GM19438 (cell line): Measurements from ENCODE around the gene NBEA.
"Not testable (repeated sequence)": the region's sequence is repeated elsewhere in the genome, so short reads cannot be mapped to it uniquely, and the experiment has no call there.

Source experiments
- ATAC-seq: cut with Tn5 transposase; IDR thresholded peaks from one replicate; pipeline ENCODE4 v1.9.1; 2021; ENCODE audit warnings: low read depth; ENCODE audit not compliant: unreplicated experiment

NBEA gene

DNA sequence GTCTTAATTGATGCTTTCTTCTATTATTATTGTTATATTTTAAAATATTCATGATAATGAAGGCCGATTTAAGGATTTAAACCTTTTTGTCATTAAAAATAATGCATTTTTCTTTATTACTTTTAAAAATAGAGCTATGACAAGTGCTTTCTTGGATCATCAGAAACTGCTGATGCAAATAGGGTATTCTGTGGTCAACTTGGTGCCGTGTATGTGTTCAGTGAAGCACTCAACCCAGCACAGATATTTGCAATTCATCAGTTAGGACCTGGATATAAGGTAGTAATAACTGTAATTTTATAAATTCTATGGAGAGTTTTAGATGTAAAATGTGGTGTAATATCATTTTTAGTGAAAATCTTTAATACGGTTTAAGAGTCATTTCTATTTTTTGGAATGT lies 116.5 kb downstream of the NBEA start:
- not testable (repeated sequence) for ATAC-seq

DNA sequence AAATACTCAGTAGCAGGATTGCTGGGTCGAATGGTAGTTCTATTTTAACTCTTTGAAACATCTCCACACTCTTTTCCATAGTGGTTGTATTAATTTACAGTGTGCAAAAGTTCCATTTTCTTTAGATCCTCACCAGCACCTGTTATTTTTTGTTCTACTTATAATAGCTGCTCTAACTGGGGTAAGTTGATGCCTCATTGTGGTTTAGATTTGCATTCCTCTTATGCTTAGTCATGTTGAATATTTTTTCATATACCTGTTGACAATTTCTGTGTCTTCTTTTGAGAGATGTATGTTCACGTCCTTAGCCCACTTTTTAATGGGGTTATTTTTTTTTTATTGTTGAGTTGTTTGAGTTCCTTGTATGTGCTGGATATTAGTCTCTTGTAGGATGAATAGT lies 144.6 kb downstream of the NBEA start:
- ATAC-seq = no peak

GRCh38 chr13:35092251-35092650 lies 150.2 kb downstream of the NBEA start:
- ATAC-seq = no peak

DNA sequence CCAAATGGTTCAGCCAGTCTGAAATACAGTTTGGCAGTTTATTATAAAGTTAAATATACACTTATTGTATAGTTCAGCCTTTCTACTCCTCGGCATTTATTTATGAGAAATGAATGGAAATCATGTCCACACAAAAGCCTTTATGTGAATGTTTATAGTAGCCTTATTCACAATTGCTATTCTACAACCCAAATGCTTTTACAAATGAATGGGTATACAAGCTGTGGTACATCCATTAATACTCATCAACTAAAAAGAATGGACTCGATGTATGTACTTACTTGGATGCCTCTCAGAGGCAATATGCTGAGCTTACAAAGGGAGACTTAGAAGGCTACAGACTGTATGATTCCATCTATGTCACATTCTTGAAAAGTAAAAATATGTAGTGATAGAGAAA lies 150.7 kb downstream of the NBEA start:
- ATAC-seq = no peak

- no peak for ATAC-seq
Observed at GRCh38 chr13:35093356-35093755, 151.3 kb downstream of the NBEA start.

DNA sequence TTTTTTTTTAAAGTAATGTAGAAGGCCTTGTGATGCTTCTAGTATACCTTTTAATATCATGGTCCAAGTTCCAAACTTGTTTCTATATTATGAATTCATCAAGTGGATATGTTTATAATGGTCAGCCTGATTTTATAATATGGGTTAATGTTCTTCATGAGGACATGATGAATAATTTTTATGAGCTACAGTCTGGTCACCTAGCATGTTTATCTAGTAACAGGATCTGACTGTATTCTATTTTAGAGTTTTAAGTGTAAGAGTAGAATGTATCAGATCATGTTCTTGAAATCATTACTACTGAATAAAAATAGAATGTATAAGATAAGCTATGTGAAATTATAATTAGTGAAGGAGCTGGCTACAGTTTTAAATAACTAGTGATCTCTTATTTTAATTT lies 164.7 kb downstream of the NBEA start:
- ATAC-seq = not testable (repeated sequence)

- ATAC-seq = no peak
Observed at GRCh38 chr13:35107535-35107934, 165.5 kb downstream of the NBEA start.

GRCh38 chr13:35113612-35114011 lies 171.5 kb downstream of the NBEA start:
- not testable (repeated sequence) for ATAC-seq

DNA sequence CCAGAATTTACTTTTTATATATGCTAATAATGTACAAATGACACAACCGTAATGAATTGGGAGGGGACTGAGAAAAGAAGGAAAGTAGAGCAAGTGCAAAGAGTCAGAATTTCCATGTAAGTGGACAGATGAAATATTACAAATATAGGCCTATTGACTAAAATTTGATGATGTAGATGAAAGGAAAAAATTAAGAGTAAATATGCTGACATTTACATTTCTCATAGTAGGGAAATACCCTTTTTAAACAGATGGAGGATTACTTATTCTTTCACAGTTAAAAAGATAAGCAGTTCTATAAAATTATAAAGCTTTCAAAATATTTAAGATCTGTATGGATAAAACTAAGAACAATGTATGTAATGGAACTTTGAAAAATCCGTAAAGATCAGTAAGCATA lies 185.4 kb downstream of the NBEA start:
- ATAC-seq = no peak

GRCh38 chr13:35129500-35129899 lies 187.4 kb downstream of the NBEA start:
- no peak for ATAC-seq

- ATAC-seq = no peak
Observed at GRCh38 chr13:35131471-35131870, 189.4 kb downstream of the NBEA start.

DNA sequence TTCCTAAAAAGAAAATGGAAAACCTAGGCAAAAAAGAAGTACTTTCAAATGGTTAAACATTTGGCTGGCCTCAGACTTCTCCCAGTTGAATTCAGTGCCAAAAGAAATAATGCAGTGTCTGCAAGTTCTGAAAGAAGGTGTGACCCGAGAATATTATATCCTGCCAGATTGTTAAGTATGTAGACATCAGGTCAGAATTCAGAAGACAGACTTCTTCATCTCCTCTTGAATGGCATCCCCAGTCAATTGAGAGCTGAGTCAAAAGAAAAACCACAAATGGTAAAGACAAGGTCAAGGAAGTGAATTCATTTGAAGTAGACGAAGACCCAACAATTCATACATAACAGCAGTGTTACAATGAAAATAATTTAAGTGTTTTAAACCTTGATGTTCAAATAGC lies 194.5 kb downstream of the NBEA start:
- no peak for ATAC-seq

GRCh38 chr13:35139591-35139990 lies 197.5 kb downstream of the NBEA start:
- no peak for ATAC-seq

DNA sequence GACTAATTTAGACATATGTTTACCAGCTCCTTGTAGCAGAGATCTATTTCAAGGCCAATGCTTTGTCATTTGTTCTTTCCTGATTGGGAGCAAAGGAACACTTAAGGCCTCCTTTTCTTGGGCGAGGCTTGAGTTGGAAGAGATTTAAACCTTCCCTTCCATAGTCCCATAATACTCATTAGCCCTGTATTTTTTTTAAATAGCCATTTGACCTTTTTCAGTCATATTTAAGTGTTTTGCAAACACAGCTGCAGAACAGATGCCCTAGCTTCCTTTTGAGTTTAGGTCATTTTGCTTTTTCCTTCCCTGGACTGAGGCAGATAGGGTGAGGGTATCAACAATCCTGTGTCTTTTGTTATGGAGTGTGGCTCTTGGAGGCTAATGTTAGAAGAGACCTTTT lies 198.3 kb downstream of the NBEA start:
- ATAC-seq = no peak

DNA sequence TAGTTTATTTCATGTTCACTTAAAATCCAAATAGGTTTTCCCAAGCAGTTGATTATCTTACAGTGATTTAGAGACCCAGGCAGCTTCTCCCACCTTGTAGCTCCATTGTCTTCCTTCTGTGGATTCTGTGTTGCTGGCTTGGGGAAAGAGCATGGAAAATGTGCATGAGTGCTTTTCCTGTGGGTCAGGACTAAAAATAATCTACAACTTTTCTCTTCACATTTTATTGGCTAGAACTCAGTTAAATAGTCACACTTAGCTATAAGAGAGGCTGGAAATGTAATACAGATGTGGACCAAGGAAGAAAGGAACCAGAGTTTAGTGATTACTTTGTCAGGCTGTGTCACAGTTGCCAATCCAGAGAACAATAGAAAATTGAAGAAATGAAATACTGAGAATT lies 198.8 kb downstream of the NBEA start:
- ATAC-seq = no peak

- ATAC-seq = no peak
Observed at GRCh38 chr13:35143123-35143522, 201.1 kb downstream of the NBEA start.

DNA sequence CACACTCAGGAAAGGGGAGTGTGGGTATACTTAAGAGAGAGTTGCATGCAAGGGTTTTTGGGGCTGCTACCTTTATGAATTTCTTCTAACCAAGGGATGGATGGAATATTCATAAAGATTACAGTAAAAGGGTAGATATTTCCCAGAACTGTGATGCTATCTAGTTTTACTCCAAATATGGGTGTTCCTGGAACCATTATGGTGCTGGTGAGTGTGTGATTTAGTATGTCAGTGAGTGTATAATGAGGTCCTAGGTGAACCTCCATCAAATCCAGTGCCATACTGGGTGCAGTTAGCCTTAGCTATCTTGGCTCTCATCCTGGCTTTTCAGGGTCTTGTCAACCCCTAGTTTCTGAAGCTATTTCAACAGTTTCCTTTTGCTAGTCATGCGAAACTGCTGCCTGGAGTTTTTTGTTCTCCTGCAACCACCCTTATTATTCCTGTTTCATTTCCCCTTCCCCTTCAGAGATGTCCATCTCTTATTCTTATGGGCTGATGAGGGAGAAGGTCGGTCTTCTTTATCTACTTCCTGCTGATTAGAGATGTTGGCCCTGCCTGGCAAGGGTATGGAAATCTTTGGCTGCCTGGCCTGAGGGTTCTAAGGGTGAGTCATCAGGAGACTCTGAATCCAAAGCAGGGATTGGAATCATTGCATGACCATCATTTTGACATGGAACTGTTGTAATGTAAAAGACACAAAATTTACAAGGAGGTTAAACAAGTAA lies 202.3 kb downstream of the NBEA start:
- ATAC-seq = no peak

DNA sequence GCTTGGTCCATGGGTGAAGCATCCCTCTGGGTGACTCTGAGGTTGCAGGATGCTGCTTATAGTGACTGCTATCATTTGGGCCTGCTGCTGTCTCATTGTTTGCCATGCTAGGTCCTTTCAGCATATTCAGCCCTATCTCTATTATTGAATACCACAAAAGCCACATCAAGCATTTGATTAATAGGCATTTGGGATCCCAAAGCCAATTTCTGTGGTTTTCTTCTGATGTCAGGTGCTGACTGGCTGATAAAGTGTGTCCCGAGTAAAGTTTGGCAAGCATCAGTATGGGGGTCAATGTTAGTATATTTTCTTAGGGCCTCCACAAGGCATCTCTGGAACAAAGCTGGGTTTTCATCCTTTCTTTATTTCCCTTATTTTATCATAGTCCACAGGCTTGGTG lies 204.6 kb downstream of the NBEA start:
- ATAC-seq = no peak

GRCh38 chr13:35157143-35157755 lies 215.2 kb downstream of the NBEA start:
- no peak for ATAC-seq

- no peak for ATAC-seq
Observed at GRCh38 chr13:35159041-35159440, 217.0 kb downstream of the NBEA start.

- no peak for ATAC-seq
Observed at GRCh38 chr13:35160896-35161295, 218.8 kb downstream of the NBEA start.

DNA sequence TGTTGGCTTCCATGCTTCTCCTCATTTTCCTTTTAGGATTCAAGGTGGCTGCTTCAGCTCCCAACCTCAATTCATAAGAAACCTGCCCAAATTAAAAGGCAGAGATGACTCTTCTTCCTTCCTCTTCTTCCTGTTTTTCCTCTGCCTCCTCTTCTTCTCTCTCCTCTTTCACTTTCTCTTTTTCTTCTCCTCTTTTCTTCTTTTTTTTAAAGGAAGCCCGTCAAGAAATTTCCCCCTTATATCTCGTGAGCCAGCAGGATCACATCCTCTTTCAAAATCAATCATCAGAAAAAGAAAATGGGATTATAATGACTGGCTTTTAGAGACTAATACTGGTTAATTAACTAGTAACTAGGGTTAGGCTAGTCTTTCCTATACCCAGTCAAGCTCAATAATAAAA lies 220.3 kb downstream of the NBEA start:
- ATAC-seq = no peak
